GM21717 (cell line): Measurements from ENCODE around the gene IMP3.
"Not testable (repeated sequence)": the region's sequence is repeated elsewhere in the genome, so short reads cannot be mapped to it uniquely, and the experiment has no call there.

Experiments used
- ATAC-seq: cut with Tn5 transposase; IDR thresholded peaks from one replicate; pipeline ENCODE4 v1.9.1; 2021; ENCODE audit warnings: mild to moderate bottlenecking, moderate library complexity; ENCODE audit not compliant: unreplicated experiment

Gene IMP3

GRCh38 chr15:75651810-75652543 lies 12.0 kb upstream of the IMP3 start:
- ATAC-seq: no peak

DNA sequence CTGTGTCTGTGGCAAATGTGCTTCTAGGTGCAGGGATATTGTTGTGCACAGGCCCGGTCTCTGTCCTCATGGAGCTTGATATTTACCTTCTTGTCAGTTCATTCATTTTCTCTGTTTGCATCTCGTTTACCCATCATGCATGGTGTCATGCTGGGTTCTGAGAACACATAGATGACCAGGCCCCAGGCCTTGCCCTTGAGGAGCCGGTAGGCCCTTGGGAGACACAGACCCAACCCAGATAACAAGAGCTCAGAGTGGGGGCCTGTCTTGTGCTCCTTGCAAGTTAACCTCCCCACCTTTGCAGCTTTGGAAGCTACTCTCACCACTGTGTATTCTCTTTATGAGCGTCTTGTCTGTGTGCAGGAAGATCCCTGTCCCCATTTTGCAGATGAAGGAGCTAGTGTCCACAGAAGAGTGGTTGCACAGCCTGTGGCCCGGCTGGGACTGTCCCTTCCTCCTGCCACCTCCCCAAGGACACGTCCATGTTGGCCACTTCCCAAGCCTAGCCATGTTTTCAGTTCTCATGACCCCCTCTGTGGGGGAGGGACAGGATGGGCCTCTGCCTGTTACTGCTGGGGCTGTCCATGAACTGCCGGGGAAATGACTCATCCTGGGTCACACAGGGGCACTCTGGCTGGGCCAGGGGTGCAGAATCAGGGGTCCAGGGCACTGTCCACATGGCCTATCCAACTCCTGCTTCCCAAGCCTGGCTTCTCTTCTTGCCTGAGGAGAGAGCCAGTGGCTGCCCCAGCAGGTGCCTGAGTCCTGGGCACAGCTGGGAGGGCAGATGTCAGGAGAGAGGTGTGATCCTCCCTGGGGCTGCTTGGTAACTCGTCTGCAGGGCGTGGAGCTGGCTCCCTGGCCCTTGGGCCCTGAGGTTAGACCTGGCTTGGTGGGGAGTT lies 11.1 kb upstream of the IMP3 start:
- no peak for ATAC-seq

DNA sequence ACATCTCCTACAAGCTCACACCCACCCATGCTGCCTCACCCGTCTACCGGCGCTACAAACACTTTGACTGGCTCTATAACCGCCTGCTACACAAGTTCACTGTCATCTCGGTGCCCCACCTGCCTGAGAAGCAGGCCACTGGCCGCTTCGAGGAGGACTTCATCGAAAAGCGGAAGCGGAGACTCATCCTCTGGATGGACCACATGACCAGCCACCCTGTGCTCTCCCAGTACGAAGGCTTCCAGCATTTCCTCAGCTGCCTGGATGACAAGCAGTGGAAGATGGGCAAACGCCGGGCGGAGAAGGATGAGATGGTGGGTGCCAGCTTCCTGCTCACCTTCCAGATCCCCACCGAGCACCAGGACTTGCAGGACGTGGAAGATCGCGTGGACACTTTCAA lies 9.8 kb upstream of the IMP3 start:
- ATAC-seq: no peak

- no peak for ATAC-seq
Measured at GRCh38 chr15:75649045-75649761, 9.2 kb upstream of the IMP3 start.

GRCh38 chr15:75648156-75649000 lies 8.4 kb upstream of the IMP3 start:
- no peak for ATAC-seq

DNA sequence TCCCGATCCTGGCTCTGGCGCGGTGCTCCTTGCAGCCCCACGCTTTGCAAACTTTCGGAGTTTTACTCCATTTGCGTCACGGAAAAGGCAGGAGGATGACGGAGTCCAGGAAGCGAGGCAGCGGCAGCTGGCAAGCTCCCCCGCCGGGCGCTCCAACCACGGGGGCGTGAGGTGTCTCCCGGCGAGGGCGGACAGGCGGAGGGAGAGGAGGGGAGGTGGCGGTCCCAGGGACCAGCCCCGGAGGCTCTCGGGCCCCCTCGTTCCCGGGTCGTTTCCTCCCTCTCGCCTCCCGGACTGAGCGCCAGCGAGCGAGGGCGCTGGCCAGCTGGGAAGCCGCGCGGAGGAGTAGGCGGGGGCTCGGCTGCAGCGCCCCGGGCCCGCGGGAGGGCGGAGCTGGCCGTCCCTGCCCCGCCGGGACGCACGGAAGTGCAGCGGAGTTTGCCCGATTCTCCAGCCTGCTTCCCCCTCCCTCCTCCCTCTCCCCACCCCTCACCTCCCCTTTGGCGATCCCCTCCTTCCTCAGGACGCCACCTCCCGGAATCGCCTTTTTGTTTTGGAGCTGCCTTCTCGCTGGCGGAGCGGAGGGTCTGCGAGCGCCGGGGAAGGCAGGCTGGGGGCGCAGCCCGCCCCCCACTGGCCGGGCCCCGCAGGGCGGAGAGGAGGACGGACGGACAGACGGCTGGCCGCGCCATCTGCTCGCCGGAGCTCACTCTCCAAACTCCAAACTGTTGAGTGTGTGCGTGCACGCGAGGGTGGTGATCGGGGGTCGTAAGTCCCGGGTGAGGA lies 7.5 kb upstream of the IMP3 start, which contains the start of gene SNX33:
TSS of gene SNX33 (plus strand) at position 543 of the 786 bp plus-strand sequence. CDS start 1,191 bp downstream, outside the sequence.
- no peak for ATAC-seq

DNA sequence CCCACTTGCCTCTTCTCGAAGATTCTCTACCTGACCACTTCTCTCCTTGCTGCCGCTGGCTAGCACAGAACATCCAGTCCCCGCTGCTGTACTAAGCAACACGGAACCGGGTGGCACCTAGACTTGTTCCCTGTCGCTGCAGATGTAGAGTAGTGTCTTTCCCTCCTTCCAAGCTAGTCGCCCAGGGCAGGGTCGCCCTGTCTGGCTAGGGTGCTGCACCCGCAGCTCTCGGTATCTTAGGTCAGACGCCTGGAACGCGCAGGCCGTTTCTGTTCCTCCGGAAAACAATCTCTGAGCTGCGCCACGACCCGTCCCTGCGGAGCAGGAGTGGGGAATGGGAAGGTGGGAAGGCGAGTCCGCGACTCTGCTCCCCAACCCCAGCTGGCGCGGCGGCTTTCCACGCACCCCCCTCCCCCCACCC lies 6.9 kb upstream of the IMP3 start:
- no peak for ATAC-seq

- no peak for ATAC-seq
Measured at GRCh38 chr15:75646112-75646943, 6.3 kb upstream of the IMP3 start.

GRCh38 chr15:75644376-75644775 lies 4.4 kb upstream of the IMP3 start:
- ATAC-seq: no peak

DNA sequence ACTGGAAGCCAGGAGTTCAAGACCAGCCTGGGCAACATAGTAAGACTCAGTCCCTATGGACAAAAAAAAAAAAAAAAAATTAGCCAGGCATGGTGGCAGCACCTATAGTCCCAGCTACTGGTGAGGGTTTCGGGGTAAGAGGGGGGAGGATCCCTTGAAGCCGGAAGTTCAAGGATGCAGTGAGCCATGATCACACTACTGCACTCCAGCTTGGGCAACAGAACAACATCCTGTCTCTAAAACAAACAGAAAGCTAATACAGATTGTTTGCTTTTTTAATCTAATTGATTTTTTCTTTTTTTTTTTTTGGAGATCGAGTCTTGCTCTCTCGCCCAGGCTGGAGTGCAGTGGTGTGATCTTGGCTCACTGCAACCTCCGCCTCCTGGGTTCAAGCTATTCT lies 1.6 kb upstream of the IMP3 start:
- no peak for ATAC-seq

GRCh38 chr15:75641179-75641503 lies 1.1 kb upstream of the IMP3 start:
- ATAC-seq: no peak

DNA sequence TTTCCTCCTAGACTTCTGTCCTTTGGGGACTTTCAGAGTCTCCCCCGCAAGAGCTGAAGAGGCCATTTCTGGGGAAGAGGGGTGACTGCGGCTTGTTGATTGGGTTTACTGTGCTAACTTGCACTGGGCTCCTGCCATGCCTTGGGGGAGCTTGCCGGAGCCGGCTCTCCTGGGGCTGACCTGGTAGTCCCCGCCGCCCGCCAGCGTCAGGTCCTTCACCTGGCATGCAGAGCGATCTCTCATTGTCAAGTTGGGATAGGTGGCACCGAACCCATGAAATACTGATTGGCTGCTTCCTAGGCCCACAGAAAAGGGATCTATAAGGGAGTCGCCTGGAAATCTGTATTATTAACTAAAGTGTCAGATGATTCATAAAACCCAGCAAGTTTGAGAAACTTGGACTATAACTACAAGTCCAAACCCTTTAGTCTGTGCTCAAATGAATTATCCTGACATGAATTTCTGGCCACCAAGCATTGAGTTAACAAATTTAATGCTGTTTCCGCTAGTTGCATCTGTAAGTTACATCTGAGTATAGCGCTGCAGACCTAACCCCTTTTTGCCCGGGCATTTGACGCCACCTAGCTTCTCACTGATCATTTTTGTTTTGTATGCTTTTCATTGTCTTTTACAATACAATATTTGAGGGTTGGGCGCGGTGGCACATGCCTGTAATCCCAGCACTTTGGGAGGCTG lies 607 bp upstream of the IMP3 start:
- peak; percentile 46 for ATAC-seq

DNA sequence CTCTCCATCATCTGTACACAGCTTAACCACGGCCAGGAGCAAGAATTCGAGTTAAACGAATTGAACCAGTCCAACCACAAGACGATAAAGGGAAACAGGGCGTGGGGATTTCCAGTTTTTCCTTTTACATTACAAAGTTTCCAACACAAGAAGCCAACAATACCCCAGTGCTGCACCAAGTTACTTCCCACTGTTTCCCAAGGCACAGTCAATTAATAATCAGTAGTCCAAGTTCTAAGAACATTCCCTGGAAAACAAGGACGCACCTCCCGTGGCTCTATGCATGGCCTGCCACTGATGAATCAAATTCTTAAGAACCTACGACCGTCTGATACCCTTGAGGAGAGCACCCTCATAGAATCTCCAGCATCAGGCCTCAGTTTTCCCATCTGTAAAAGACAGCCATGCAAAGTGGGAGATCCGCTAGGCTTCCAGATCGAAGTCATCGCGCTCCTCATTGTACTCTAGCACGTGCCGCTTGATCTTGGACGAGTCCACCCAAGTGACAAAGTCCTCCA lies 774 bp downstream of the IMP3 start:
- ATAC-seq: no peak

- no peak for ATAC-seq
Measured at GRCh38 chr15:75637245-75638009, 2.6 kb downstream of the IMP3 start.

DNA sequence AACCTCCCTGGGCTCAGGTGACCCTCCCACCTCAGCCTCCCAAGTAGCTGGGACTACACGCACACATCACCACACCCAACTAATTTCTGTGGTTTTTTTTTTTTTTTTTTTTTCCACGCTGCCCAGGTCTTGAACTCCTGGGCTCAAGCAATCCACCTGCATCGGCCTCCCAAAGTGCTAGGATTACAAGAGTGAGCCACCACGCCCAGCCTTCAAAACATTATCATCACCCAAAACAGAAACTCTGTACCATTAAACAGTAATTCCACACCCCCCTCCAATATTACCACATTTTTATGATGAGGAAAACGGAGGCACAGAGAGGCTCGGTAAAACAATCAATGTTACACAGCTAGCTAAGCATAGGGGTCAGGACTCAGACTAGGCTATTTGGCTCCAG lies 4.0 kb downstream of the IMP3 start:
- ATAC-seq: no peak

DNA sequence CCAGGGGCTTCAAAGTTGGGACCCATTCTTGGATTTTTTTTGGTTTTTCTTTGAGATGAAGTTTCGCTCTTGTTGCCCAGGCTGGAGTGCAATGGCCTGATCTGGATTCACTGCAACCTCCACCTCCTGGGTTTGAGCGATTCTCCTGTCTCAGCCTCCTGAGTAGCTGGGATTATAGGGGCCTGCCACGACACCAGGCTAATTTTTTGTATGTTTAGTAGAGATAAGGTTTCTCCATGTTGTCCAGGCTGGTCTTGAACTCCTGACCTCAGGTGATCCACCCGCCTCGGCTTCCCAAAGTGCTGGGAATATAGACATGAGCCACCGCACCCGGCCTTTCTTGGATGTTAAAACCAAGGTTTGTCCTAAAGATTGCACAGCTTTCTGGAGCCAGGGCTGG lies 6.1 kb downstream of the IMP3 start:
- not testable (repeated sequence) for ATAC-seq

GRCh38 chr15:75631935-75632334 lies 8.1 kb downstream of the IMP3 start:
- no peak for ATAC-seq
